Loucy (cell line): ENCODE data around the gene IFI6.
A peak's percentile ranks its signal among the peaks of the same experiment; 100 is the strongest.
"Not testable (repeated sequence)": the region's sequence is repeated elsewhere in the genome, so short reads cannot be mapped to it uniquely, and the experiment has no call there.

ENCODE experiments used
- H2AFZ ChIP-seq: fragments of 200-600 bp; sonication (generic); 2 replicates; pipeline ENCODE4 v1.6.0; 2016; ENCODE audit warnings: antibody characterized with exemption, mild to moderate bottlenecking, low read length, moderate library complexity
- H3F3A ChIP-seq: fragments of 200-600 bp; 2 replicates; pipeline ENCODE4 v1.6.0; 2016; ENCODE audit warnings: antibody characterized with exemption, low read depth, mild to moderate bottlenecking
- H3K27me3 ChIP-seq: fragments of 200-600 bp; sonication (generic); 2 replicates; pipeline ENCODE4 v1.6.1; 2014; ENCODE audit warnings: low read length, mild to moderate bottlenecking; ENCODE audit not compliant: insufficient read depth, poor library complexity, severe bottlenecking
- H3K36me3 ChIP-seq: fragments of 200-600 bp; sonication (generic); 2 replicates; pipeline ENCODE4 v1.6.1; 2016; ENCODE audit warnings: low read length; ENCODE audit not compliant: insufficient read depth
- H3K4me1 ChIP-seq: fragments of 200-600 bp; sonication (generic); 2 replicates; pipeline ENCODE4 v1.5.1; 2014; ENCODE audit warnings: low read length, mild to moderate bottlenecking; ENCODE audit not compliant: insufficient read depth, poor library complexity, severe bottlenecking
- H3K4me2 ChIP-seq: fragments of 200-600 bp; sonication (generic); 2 replicates; pipeline ENCODE4 v1.6.0; 2014; ENCODE audit warnings: antibody characterized with exemption, low read length, low read depth, mild to moderate bottlenecking; ENCODE audit not compliant: poor library complexity, severe bottlenecking
- H3K4me3 ChIP-seq: fragments of 200-600 bp; sonication (generic); 2 replicates; pipeline ENCODE4 v1.5.1; 2014; ENCODE audit warnings: low read length, mild to moderate bottlenecking, mixed read lengths; ENCODE audit not compliant: poor library complexity, severe bottlenecking
- H3K79me2 ChIP-seq: fragments of 200-600 bp; sonication (generic); 2 replicates; pipeline ENCODE4 v1.6.1; 2014; ENCODE audit warnings: low read length; ENCODE audit not compliant: insufficient read depth
- H3K9ac ChIP-seq: fragments of 200-600 bp; sonication (generic); 2 replicates; pipeline ENCODE4 v1.6.0; 2014; ENCODE audit warnings: mild to moderate bottlenecking, low read depth, low read length, moderate library complexity; ENCODE audit not compliant: poor library complexity, severe bottlenecking
- H3K9me2 ChIP-seq: fragments of 200-600 bp; sonication (generic); replicated peaks from 2 replicates; pipeline ENCODE4 v1.6.1; 2016; ENCODE audit warnings: low read depth, low read length, mixed read lengths
- H3K9me3 ChIP-seq: fragments of 200-600 bp; sonication (generic); 2 replicates; pipeline ENCODE4 v1.6.1; 2014; ENCODE audit warnings: mild to moderate bottlenecking, antibody characterized with exemption, low read length, low read depth; ENCODE audit not compliant: insufficient read depth
- H4K20me1 ChIP-seq: fragments of 200-600 bp; sonication (generic); 2 replicates; pipeline ENCODE4 v1.6.0; 2014; ENCODE audit warnings: antibody characterized with exemption, low read length, mild to moderate bottlenecking; ENCODE audit not compliant: insufficient read depth, poor library complexity, severe bottlenecking
- EZH2phosphoT487 ChIP-seq: fragments of 200-600 bp; IDR thresholded peaks from 2 replicates; pipeline ENCODE4 v1.6.1; 2018; ENCODE audit warnings: antibody characterized with exemption, mild to moderate bottlenecking, moderate library complexity, borderline replicate concordance
- TF ChIP-seq, protein P1 (sequence below): fragments of 200-600 bp; sonication (generic); conservative IDR thresholded peaks from 2 replicates; pipeline ENCODE4 v1.5.1; 2014; ENCODE audit warnings: mild to moderate bottlenecking, antibody characterized with exemption, low read length

IFI6 gene

DNA sequence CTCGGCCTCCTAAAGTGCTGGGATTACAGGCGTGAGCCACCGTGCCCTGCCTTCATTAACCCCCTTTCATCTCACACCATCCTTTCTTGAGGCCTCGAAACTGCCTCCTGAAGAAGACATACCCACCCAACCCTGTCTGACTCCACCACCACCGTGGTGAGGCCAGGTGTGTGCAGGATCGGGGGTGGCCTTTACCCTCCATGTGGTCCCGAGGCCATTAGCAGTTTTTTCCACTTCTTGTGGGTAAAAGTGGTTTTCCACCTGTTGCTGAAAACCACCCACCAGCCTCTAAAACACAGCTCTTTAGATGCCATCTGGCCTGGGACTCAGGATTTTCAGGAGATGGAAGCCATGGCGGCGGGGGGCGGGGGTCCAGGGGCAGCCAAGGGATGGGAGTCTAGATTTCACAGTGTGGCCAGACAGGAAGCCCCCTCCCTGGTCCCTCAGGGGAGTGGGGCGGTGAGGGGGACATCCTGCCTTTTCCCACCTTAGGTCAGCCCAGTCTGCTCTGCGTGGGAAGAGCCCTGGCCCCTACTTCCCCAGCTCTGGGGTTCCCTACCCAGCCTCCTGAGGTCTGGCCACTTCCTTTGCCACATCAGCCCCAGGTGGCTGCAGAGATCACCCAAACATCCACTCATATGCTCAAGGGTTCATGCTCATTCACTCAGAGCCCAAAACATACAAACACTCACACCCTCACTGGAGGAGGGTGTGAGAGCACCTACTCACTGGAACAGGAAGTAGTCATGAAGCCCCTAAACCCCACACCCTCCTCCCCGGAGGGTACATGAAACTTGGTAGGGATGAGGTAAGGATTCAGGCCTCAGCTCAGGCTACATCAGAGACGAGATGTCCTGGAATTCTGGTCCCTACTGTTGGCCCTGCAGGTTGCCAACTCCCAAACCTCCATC, 39.4 kb downstream of the IFI6 start:
- no peak overlapping the region for H2AFZ ChIP-seq
- H3K4me1 ChIP-seq = peaks cover 64% of the 10 kb centered on the region
- peak overlapping the region; percentile 73 for H3K9ac ChIP-seq
- no peaks in the 10 kb centered on the region for H3K27me3 ChIP-seq
- no peaks in the 10 kb centered on the region for H3K79me2 ChIP-seq
- no peaks in the 10 kb centered on the region for H3K9me2 ChIP-seq
- H4K20me1 ChIP-seq = no peaks in the 10 kb centered on the region
- H3K9me3 ChIP-seq = no peaks in the 10 kb centered on the region
- no peaks in the 10 kb centered on the region; the same call in 1 of the 2 replicates for H3F3A ChIP-seq
- peak overlapping the region; percentile 65 for H3K4me3 ChIP-seq
- peak overlapping the region; percentile 56 for H3K4me2 ChIP-seq
- TF ChIP-seq EZH2phosphoT487 = no peak
- TF ChIP-seq, protein P1, sequence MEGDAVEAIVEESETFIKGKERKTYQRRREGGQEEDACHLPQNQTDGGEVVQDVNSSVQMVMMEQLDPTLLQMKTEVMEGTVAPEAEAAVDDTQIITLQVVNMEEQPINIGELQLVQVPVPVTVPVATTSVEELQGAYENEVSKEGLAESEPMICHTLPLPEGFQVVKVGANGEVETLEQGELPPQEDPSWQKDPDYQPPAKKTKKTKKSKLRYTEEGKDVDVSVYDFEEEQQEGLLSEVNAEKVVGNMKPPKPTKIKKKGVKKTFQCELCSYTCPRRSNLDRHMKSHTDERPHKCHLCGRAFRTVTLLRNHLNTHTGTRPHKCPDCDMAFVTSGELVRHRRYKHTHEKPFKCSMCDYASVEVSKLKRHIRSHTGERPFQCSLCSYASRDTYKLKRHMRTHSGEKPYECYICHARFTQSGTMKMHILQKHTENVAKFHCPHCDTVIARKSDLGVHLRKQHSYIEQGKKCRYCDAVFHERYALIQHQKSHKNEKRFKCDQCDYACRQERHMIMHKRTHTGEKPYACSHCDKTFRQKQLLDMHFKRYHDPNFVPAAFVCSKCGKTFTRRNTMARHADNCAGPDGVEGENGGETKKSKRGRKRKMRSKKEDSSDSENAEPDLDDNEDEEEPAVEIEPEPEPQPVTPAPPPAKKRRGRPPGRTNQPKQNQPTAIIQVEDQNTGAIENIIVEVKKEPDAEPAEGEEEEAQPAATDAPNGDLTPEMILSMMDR = no peak
- no peaks in the 10 kb centered on the region for H3K36me3 ChIP-seq

DNA sequence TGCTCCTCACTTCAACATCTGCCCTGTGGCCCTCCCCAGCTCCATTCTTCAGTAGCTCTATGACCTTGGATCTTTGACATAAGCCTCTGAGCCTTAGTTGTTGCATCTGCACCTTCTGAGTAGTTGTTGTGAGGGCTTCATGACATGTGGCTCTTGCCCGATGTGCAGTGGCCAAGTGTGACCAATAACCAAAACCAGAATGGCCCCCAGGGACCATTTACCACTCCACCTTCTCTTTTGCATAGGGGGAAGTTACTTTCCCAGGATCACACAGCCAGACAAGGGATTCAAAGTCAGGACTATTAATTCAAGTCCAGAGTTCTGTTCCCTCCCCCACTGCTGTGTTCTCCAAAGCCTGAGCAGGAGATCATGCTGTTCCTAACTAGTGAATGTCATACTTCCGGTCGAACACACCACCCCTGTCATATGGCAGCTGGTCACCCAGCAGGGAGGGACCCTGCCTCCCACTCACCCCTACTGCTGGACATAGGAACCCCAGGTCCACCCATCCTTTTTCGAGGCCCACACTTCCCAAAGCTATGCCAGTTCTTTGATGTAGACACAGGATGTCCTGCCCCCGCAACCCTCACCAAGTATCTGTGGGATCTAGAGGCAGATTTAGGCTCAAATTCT, 41.0 kb downstream of the IFI6 start:
- Histone ChIP-seq H3K9me2 (no peaks in the 10 kb centered on the region), H3K4me2 (peak overlapping the region; percentile 30), H3K9ac (peak overlapping the region; percentile 40), H3K36me3 (no peaks in the 10 kb centered on the region), H3K9me3 (no peaks in the 10 kb centered on the region), H4K20me1 (no peaks in the 10 kb centered on the region), H3K4me1 (peaks cover 69% of the 10 kb centered on the region), H3K4me3 (no peak overlapping the region), H3K79me2 (no peaks in the 10 kb centered on the region), H2AFZ (no peak overlapping the region), H3F3A (no peaks in the 10 kb centered on the region), H3K27me3 (no peaks in the 10 kb centered on the region)
- TF ChIP-seq, protein P1 = no peak
- no peak for TF ChIP-seq EZH2phosphoT487

DNA sequence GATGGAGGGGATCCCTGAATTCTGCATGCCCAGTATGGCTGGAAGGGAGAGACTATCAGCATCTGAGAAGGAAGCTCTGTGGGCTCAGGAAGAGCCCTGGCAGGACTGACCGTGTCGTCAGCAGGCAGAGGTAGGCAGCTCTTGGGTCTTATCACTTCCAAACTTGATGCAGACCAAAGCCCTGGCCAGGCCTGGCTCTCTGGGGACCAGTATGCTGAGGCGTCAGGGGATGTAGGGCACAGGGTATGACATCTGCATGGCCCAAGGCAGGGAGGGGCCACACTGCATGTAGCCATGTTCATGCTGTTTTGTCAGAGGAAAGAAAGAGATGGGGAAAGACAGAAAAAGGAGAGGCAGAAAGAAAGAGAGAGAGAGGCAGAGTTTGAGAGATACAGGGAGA, 43.3 kb downstream of the IFI6 start:
- Histone ChIP-seq H2AFZ (peak overlapping the region; percentile 84), H3K9ac (peak overlapping the region; percentile 25)
- TF ChIP-seq, protein P1 = no peak

GRCh38 chr1:27627733-27628132, 44.3 kb downstream of the IFI6 start:
- H3K27me3 ChIP-seq, H3K9me2 ChIP-seq, H3K9me3 ChIP-seq, H3F3A ChIP-seq, H4K20me1 ChIP-seq, H3K79me2 ChIP-seq, H3K9ac ChIP-seq, H3K4me3 ChIP-seq, H3K4me2 ChIP-seq, H3K36me3 ChIP-seq, H2AFZ ChIP-seq: not testable (repeated sequence)
- peaks cover 86% of the 10 kb centered on the region for H3K4me1 ChIP-seq

More for the DNA sequence above, 43.3 kb downstream of the IFI6 start:
- no peaks in the 10 kb centered on the region for H3F3A ChIP-seq
- no peaks in the 10 kb centered on the region for H3K36me3 ChIP-seq
- peak overlapping the region; percentile 6 for H3K4me2 ChIP-seq
- no peaks in the 10 kb centered on the region for H3K9me3 ChIP-seq
- H3K79me2 ChIP-seq = no peaks in the 10 kb centered on the region
- peaks cover 86% of the 10 kb centered on the region for H3K4me1 ChIP-seq
- H3K4me3 ChIP-seq = no peak overlapping the region
- H4K20me1 ChIP-seq = no peaks in the 10 kb centered on the region
- H3K27me3 ChIP-seq = no peaks in the 10 kb centered on the region
- H3K9me2 ChIP-seq = no peaks in the 10 kb centered on the region
